CD4-positive, alpha-beta T cell treated with Interleukin-6 for 4 hours (primary cell): Measurements from ENCODE around the gene UBE2I.
"Not testable (repeated sequence)": the region's sequence is repeated elsewhere in the genome, so short reads cannot be mapped to it uniquely, and the experiment has no call there.

Experiments used
- DNase-seq: peaks from one replicate; pipeline ENCODE4 v3.0.0-alpha.2; 2020; ENCODE audit warnings: mixed read lengths

Gene UBE2I

DNA sequence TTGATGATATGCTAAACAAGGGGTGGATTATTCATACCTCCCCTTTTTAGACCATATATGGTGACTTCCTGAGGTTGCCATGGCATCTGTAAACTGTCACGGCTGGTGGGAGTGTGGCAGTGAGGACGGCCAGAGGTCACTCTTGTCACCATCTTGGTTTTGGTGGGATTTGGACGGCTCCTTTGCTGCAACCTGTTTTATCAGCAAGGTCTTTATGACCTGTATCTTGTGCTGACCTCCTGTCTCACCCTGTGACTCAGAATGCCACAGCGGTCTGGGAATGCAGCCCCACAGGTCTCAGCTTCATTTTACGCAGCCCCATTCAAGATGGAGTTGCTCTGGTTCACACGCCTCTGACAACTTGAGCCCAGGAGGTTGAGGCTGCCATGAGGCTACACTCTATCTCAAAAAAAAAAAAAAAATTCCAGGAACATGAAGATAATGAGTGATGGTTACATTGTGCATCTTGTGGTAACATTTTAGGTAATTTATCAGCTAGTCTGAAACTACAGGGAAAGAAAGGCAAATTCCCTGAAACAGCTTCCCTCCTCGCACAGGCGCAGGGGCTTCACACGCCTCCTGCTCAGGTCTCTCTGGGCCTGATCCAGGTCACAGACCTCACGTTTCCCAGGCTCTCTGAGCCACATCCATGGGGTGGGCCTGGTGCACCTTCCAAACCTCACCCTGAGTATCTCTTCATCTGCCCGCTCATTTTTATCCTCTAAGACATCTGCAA is 15.3 kb upstream of the UBE2I start:
- DNase-seq: no peak

DNA sequence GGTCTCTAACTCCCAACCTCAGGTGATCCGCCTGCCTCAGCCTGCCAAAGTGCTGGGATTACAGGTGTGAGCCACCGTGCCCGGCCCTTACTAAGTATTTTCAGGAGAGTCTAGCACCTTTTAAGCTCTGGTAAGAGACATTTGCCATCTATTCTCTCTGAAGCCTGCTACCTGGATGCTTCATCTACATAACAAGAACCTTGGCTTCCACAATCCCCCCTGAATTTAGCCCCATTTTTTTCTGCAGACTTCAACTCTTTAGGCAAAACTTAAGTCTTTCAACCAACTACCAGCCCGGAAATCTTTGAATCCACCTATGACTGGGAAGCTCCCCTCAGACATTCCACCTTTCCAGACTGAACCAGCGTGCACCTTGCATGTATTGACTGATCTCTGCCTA is 14.0 kb upstream of the UBE2I start:
- DNase-seq: no peak

GRCh38 chr16:1296688-1297017 is 12.8 kb upstream of the UBE2I start:
- not testable (repeated sequence) for DNase-seq

DNA sequence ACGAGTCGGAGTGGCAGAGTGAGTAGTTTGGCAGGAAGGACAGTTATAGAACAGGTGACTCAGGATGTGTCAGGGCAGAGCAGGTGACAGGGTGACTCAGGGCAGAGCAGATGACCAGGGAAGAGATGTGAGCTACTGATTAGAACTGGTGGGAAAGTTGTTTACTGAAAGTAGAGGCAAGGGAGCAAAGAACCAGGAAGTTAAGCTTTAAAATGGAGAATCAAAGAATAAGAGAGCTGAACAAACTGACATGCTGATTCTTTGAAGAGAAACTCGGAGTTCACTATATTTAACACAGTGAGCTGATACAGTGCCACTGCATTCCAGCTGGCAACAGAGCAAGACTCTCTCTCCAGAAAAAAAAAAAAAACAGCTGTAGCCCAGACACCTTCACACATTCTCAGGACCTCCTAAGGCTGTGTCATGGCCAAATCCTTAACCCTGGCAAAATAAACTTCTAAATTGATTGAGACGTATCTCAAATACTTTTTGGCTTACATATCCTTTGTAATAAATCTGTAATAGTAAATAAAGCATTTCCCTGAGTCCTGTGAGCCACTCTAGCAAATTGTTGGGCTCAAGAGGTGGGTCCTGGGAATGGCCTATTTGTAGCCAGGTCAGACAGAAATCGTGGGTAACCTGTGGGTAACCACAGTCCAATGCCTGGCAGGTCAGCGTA is 12.3 kb upstream of the UBE2I start:
- no peak for DNase-seq

DNA sequence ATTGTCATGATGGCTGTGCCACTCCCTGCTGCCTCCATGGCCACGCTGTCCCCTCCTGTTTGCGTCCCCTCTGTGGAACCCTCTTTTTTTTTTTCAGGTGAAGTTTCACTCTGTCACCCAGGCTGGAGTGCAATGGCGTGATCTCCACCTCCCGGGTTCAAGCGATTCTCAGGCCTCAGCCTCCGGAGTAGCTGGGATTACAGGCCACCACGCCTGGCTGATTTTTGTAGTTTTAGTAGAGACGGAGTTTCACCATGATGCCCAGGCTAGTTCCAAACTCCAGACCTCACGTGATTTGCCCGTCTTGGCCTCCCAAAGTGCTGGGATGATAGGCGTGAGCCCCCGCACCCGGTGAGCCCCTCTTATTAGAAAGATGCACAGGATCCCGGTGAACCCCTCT is 11.0 kb upstream of the UBE2I start:
- no peak for DNase-seq

GRCh38 chr16:1299012-1299867 is 10.2 kb upstream of the UBE2I start:
- DNase-seq: no peak

DNA sequence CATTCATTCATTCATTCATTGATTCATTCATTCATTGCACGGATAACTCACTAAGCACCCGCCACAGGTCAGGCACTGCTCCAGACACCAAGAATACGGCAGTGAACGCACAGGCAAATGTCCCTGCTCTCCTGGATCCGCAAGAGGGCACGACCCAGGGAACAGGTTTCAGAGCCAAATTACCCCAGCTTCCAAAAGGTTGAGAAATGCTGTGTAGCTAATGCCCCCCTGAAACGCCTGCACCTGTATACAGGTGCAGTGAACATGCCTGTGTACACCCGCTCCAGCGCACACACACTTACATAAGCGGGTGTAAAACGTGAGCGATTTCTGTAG is 9.6 kb upstream of the UBE2I start:
- DNase-seq: no peak

DNA sequence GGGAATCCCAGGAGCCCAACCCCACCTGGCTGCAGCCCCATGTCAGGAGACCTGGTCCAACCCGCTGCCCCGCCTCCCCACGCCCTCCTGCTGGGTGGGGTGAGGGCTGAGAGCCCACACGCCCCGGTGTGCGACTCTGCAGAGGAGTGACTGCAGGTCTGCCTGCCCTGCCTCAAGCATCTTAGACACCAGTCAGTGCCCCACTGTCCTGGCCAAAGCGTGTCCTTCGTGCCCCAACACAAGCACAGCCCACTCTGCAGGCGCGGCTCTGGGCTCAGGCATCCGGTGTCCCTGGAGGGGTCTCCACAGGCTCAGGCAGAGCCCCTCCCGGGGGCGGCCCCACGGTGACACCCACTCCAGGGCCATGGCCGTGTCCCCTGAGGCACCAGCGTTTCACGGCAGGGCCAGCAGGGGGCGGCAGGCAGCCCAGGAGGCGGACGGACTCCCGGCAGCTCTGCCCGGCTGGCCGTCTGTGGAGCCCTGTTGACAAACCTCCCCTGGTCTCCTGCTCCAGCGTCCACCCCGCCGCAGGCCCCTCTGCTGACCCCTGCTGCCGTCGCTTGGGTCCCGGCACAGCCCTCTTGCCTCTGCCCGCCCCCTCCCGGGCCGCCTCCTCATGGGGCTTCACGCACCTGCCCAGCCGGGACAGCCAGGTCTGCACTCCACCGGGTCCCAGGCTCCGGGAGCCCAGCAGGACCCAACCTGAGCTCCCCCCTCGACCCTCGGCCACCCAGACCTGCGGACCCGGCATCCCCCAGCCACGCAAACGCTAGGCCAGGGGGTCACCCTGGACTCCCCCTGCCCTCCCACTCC is 8.6 kb upstream of the UBE2I start:
- DNase-seq: peak; percentile 75

DNA sequence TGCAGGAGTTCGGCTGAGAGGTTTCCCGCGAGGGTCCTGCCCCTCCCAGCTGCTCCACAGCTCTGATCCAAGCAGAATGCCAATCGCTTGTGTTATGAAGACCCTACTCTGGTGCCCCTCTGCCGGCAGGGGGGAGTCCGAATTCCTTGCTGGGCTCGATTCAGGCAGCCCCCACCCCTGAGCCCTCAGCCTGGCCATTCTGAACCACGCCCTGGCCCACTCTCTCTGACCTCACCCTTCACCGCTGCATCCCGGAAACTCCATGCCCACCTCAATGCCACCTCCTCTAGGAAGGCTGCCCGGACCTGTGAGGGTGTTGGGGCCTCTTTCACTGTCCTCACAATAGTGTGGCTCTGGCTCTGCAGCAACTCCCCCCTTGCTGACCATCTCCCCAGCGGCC is 7.9 kb upstream of the UBE2I start:
- DNase-seq: no peak

DNA sequence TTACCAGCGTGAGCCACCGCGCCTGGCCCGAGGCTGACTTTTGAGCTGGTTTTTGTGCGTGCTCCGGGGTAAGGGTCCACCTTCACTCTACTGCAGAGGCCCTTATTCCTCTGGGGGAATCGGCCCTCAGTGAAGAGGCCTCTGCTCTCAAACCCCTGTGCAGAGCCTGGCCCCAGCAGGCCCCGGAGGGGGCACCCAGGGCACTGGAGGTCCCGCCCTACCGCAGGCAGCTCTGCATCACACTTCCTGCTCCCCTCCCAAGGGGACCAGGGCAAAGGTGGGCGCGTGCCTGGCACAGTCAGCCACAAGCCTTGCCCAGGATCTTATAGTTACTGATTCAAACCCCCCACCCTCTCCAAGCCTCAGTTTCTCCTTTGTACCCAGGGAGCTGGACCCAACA is 3.6 kb upstream of the UBE2I start:
- DNase-seq: no peak

- DNase-seq: no peak
Measured at GRCh38 chr16:1306334-1306733, 3.1 kb upstream of the UBE2I start.

- DNase-seq: no peak
Measured at GRCh38 chr16:1308036-1308976, 1.1 kb upstream of the UBE2I start.

DNA sequence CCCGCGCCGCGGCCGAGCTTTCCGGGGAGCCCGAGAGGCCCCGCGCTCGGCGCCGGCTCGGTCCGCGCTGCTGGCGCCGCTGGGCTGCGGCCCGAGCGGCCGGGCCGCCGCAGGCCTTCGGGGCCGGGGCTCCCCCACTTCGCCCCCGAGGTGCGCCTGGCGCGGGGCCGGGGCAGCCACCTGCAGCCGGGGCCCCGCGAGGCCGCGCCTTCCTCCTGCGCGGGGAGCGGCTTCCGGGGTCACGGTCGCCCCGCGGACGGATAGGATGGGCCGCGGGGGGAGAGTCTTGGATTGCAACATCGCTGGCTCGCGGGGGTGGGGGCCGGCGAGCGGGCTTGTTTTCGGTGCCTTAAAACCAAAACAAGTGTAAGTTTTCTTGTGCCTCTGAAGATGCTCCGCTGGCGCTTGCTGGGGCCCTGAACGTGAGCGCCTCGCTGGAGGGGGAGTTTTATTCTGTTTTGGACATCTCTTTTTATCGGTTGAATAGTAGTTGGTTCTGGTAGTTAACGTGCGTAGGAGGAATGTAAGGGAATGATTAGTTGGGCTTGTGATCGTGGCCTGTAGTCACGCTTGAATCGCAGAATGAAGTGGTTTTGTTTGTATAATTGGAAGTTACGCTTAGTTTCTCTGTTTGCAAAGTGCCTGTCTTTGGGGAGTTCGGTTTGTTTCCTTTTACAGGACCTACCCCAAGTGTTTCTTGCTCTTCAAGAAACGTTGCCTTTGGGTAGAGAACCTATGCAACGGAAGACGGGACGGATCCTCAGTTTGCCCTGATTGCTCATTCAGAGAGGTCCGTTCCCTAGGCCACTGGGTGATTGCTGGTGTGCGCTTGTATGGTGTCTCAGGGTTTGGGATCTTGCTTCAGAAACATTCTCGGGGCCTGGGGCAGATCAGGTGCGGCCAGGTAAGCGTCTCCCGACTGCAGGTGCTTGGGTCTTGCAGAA is 724 bp downstream of the UBE2I start:
- peak; percentile 63 for DNase-seq

DNA sequence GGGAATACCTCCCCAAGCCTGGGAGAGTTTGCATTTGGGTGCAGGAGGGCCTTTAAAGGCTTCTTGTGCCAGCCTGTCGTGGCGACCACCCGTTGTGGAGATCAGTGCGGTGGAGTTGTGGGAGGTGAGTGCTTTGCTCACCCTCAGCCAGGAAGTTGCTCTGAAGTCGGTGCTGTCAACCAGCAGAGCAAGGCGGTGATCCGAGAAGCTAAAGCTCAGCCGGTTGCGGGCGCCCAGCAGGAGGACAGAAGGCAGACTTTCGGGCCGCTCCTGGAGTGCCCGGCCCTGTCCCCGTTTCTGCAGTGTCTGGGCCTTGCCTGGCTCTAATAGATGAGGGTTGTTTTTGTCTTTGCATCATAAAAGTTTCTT is 1.4 kb downstream of the UBE2I start:
- DNase-seq: peak; percentile 40

DNA sequence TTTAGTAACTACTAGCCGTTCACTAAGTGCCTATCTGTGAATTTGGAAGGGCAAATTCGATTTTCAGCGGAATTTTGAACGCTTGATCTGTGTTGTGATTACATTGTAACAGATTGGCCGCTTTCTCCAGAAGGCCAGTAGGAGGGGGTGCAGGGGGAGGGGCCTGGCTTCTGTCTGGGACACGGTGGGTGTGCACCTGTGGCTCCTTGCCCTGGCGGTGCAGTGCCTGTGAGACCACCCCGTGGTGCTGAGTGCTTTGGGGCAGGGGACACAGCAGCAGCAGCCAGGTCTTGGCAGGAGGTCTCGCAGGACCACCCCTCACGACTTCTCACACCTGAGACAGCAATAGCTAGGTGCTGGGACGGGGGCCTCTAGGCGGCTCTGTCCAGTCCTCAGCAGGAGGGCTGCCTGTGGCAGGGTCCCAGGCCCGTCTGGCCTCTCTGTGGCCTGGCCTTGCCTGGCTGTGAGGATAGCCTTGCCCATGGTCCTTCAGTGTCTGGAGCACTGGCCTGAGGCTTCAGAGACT is 1.8 kb downstream of the UBE2I start:
- DNase-seq: no peak

DNA sequence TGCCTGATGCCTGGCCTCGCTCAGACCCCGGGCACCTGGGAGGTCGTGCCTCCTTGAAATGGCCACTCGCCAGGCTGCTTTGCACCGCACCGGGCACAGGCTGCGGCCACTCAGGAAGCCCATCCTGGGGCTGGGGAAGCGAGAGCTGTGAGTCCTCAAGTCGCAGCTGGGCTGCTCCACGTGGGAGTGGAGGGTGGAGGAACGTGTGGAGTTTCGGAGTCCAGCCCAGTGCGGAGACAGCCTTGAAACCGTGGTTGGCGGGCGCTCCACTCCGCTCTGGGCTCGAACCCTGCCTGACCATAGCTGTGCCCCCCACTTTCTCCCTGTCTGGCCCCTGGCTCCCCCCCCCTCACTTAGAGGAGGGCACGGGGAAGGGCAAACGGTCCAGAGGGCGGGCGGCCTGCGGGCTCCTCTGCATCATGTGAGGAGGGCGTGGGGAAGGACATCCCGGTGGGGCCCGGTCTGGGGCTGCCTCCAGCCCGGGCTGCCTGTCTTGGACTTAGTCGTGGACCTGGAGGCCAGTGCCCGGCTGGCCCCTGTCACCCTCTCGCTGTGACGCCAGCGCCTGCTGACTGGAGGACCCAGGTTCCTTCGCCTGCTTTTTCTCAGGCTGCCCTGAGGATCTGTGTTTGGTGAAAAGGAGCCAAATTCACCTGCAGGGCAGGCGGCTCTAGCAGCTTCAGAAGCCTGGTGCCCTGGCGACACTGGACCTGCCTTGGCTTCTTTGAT is 2.5 kb downstream of the UBE2I start:
- no peak for DNase-seq

GRCh38 chr16:1312467-1312816 is 3.0 kb downstream of the UBE2I start:
- no peak for DNase-seq

DNA sequence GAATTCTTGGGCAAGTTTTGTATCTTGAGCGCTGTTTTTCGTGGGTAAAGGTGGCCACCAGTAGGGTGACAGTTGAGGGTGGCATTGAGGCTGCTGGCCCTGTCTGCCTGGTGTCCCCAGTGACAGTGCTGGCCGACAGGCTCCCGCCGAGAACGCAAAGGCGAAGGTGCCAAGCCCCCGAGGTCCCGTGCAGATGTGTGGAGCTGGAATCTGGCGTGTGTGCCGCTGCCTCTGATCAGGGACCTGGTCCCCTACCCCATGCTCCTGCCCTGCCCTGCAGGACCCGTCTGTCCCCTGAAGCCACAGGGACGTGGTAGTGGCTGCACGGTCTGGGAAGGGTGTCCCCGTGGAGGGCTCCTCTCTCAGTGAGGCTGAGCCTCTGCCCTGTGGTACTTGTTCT is 3.5 kb downstream of the UBE2I start:
- DNase-seq: no peak

DNA sequence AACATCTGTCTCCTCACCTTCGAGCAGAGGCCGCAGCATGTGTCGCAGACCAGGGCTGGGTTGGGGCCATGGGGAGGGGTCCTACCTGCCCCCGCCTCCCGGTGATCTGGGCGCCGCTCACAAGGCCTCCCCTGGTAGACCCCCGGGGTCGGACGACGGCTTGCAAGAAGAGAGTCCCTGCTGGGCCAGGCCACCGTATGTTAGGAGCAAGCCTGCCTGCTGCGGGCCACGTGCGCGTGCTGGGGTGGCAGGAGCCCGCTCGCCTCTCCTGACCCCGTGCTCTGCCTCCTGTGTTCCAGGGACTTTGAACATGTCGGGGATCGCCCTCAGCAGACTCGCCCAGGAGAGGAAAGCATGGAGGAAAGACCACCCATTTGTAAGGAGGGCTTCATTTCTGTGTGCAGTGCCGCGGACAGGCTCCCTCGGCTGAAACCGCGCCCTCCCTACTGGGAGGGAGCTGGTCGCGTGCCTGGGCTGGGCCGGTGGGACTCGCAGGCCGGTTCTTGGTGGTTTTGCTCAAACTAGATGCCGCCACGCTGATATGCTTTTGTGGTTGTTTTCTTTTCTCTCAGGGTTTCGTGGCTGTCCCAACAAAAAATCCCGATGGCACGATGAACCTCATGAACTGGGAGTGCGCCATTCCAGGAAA is 4.4 kb downstream of the UBE2I start:
- no peak for DNase-seq
